Ishikawa (cell line): ENCODE measurements around the gene MR1.
A peak's percentile ranks its signal among the peaks of the same experiment; 100 is the strongest.

Source experiments
- CEBPB ChIP-seq: IDR thresholded peaks from 2 replicates; pipeline ENCODE4 v1.6.1; 2012
- CREB1 ChIP-seq: IDR thresholded peaks from 2 replicates; pipeline ENCODE4 v1.6.1; 2012; ENCODE audit warnings: low read depth
- EGR1 ChIP-seq: IDR thresholded peaks from 2 replicates; pipeline ENCODE4 v1.6.1; 2012
- EP300 ChIP-seq: IDR thresholded peaks from 2 replicates; pipeline ENCODE4 v1.6.1; 2012; ENCODE audit warnings: borderline replicate concordance
- FOXM1 ChIP-seq: IDR thresholded peaks from 2 replicates; pipeline ENCODE4 v1.6.1; 2012; ENCODE audit warnings: low read depth, borderline replicate concordance
- NFIC ChIP-seq: IDR thresholded peaks from 2 replicates; pipeline ENCODE4 v1.6.1; 2012
- RAD21 ChIP-seq: IDR thresholded peaks from 2 replicates; pipeline ENCODE4 v1.6.1; 2012; ENCODE audit warnings: low read depth
- REST ChIP-seq: IDR thresholded peaks from 2 replicates; pipeline ENCODE4 v1.6.1; 2012; ENCODE audit warnings: low read depth, mild to moderate bottlenecking
- TAF1 ChIP-seq: IDR thresholded peaks from 2 replicates; pipeline ENCODE4 v1.6.1; 2012; ENCODE audit warnings: low read depth, mild to moderate bottlenecking
- TCF12 ChIP-seq: IDR thresholded peaks from 2 replicates; pipeline ENCODE4 v1.6.1; 2012; ENCODE audit warnings: low read depth
- TEAD4 ChIP-seq: IDR thresholded peaks from 2 replicates; pipeline ENCODE4 v1.6.1; 2012
- YY1 ChIP-seq: IDR thresholded peaks from 2 replicates; pipeline ENCODE4 v1.6.1; 2012; ENCODE audit warnings: low read depth
- ZBTB7A ChIP-seq: IDR thresholded peaks from 2 replicates; pipeline ENCODE4 v1.6.1; 2012; ENCODE audit warnings: low read depth
- TF ChIP-seq, protein P1 (sequence below): IDR thresholded peaks from 2 replicates; pipeline ENCODE4 v1.6.1; 2012
- TF ChIP-seq, protein P2 (sequence below): IDR thresholded peaks from 2 replicates; pipeline ENCODE4 v1.6.1; 2012

Gene MR1

GRCh38 chr1:181089676-181090544 is 56.1 kb downstream of the MR1 start:
- TF ChIP-seq RAD21 (no peak), TAF1 (peak; percentile 23; the same call in 1 of the 2 replicates)

DNA sequence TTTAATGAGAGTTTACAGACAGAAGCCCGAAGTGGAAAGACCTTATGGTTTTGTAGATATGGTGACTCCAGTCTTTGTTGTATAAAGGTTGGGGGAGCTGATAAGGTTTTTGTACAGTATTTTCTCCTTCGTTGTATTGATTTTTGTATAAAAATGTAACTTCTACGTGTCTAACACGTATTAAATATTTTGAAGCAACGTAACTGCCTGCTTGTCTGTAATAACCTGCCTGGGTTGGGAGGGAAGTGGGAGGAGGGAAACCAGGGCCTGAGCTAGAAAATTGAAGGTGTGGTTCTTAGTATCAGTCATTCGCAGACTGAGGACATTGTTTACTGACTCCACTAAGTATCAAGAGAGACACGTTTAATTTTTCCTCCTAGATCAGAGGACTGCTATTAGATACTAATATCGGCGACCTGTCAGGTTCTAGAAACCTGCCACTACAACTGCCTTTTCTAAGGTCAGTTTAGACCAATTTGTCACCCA is 56.9 kb downstream of the MR1 start:
- TF ChIP-seq ZBTB7A: no peak

DNA sequence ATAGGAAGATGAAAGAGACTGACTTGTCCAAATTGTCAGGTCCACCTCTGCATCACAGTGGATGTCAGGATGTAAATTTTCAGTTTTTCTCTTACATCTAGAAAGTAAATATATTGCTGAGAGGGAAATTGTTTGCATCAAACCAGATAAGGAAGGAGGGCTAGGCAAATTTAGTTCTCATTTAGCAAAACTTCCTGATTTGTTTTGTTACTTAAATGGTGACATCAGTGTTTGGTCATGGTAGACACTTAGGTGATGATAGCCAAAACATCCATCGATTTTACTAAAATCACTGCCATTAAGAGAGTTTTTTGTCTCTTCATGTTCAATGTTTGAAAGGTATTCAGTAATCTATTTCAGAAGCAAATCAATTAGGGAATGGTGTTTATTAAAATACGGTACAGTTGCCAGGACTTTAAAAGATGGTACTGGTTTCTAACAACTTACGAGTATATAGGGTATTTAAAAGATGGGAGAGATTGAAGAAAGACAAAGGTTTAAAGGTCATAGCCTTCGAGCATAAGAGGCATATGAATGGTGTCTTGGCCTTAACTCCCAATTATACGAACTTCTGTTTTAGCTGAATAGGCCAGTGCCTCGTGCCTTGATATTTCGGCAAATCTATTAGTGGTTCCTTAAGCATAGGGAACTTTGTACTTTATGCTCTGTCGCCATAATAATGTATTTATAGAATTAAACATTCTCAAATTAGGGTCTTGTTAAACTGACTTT is 57.7 kb downstream of the MR1 start:
- TF ChIP-seq YY1 (no peak), EGR1 (no peak), TEAD4 (no peak), RAD21 (no peak), EP300 (no peak), CEBPB (no peak), FOXM1 (no peak), REST (no peak), NFIC (no peak), ZBTB7A (no peak)
- TF ChIP-seq, protein P1, sequence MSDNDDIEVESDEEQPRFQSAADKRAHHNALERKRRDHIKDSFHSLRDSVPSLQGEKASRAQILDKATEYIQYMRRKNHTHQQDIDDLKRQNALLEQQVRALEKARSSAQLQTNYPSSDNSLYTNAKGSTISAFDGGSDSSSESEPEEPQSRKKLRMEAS: no peak
- TF ChIP-seq, protein P2, sequence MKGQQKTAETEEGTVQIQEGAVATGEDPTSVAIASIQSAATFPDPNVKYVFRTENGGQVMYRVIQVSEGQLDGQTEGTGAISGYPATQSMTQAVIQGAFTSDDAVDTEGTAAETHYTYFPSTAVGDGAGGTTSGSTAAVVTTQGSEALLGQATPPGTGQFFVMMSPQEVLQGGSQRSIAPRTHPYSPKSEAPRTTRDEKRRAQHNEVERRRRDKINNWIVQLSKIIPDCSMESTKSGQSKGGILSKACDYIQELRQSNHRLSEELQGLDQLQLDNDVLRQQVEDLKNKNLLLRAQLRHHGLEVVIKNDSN: no peak

- TF ChIP-seq CEBPB (no peak), NFIC (no peak), EP300 (no peak), YY1 (no peak), ZBTB7A (no peak), REST (no peak), TEAD4 (no peak), TCF12 (no peak), CREB1 (no peak), EGR1 (no peak), TAF1 (no peak), FOXM1 (no peak), RAD21 (no peak)
- TF ChIP-seq, protein P1: no peak
- TF ChIP-seq, protein P2: no peak
These were observed 58.3 kb downstream of the MR1 start for GRCh38 chr1:181092056-181092455.

DNA sequence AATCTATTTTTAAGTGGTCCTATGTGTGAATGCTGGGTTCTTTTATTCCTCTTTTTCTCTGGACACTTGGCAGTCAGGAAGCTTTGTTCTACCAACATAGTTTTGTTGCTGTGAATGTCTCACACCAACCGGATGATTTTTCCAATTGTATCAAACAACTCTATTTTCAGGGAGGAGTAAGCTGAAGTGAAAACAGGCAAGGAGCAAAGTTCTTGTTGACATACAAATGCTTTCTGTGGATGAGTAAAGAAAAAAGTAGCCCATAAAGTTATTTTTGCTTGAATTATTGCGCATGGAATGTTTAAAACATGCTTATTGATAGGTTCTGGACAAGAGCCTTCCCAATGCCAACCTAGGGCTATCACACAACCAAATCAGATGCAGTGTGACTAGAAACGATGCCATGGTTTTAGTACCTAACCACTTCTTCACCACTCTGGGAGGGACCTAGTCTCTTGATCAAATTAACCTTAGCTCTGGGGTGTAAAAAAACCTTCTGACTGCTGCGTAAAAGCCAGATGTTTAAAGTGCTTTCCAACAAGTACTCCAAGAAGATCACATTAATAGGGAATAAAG is 59.2 kb downstream of the MR1 start:
- no peak for TF ChIP-seq FOXM1
